Fibroblast of mammary gland (primary cell): Measurements from ENCODE around the gene MUC15.
"Not testable (repeated sequence)": the region's sequence is repeated elsewhere in the genome, so short reads cannot be mapped to it uniquely, and the experiment has no call there.

ENCODE experiments used
- DNase-seq: peaks from one replicate; pipeline ENCODE4 v3.0.0-alpha.2; 2010; ENCODE audit warnings: low read depth
- H3K4me3 ChIP-seq: 2 replicates; pipeline ENCODE4 v1.5.1; 2011; ENCODE audit warnings: low read depth, mild to moderate bottlenecking, low read length, moderate library complexity; ENCODE audit not compliant: control insufficient read depth
- TF ChIP-seq, protein P1 (sequence below): conservative IDR thresholded peaks from 2 replicates; pipeline ENCODE4 v1.5.1; 2011; ENCODE audit warnings: low read depth, low read length, inconsistent platforms; ENCODE audit not compliant: control insufficient read depth, insufficient read depth

MUC15 gene

DNA sequence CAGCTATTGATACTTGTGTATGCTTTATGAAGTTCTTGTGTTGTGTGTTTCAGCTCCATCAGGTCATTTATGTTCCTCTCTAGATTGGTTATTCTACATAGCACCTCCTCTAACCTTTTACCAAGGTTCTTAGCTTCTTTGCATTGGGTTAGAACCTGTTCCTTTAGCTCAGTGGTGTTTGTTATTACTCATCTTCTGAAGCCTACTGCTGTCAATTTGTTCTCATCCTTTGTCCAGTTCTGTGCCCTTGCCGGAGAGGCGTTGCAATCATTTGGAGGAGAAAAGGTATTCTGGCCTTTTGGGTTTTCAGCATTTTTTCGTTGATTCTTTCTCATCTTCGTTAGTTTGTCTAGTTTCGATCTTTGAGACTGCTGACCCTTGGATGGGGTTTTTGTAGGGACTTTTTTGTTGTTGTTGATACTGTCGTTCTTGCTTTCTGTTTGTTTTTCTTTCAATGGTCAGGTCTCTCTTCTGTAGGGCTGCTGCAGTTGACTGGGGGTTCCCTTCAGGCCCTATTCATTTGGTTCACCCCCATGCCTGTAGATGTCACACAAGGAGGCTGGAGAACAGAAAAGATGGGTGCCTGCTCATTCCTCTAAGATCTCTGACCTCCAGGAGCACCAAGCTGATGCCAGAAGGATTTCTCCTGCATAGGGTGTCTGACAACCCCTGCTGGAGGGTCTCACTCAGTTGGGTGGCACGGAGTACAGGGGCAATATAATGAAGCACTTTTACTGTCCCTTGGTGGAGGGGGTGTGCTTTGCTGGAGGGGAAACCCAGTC, 35.9 kb upstream of the MUC15 start:
- no peak for DNase-seq
- TF ChIP-seq, protein P1, sequence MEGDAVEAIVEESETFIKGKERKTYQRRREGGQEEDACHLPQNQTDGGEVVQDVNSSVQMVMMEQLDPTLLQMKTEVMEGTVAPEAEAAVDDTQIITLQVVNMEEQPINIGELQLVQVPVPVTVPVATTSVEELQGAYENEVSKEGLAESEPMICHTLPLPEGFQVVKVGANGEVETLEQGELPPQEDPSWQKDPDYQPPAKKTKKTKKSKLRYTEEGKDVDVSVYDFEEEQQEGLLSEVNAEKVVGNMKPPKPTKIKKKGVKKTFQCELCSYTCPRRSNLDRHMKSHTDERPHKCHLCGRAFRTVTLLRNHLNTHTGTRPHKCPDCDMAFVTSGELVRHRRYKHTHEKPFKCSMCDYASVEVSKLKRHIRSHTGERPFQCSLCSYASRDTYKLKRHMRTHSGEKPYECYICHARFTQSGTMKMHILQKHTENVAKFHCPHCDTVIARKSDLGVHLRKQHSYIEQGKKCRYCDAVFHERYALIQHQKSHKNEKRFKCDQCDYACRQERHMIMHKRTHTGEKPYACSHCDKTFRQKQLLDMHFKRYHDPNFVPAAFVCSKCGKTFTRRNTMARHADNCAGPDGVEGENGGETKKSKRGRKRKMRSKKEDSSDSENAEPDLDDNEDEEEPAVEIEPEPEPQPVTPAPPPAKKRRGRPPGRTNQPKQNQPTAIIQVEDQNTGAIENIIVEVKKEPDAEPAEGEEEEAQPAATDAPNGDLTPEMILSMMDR = no peak
- no peak overlapping the region for H3K4me3 ChIP-seq

DNA sequence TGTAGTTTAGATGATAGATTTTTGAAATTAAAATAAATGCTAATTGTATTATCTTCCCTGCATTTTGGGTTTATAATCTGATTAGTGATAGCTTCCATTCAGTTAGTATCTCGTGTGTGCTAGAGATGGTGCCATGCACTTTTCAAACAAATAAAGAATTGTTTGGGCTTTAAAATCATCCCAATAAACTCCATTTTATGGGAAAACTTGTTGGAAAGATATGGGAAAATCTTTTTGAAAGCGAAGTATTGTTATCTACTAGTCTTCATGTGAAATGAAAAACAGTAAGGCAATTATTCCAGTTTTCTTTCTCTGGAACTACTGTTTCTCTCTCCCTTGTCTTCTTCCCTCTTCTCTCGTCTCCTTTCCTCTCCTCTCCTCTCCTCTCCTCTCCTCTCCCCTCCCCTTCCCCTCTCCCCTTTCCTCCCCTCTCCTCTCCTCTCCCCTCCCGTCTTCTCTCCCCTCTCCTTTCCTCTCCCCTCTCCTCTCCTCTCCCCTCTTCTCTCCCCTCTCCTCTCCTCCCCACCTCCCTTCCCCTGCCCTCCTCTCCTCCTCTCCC, 27.9 kb upstream of the MUC15 start:
- no peak overlapping the region for H3K4me3 ChIP-seq
- no peak for DNase-seq
- TF ChIP-seq, protein P1 = no peak

DNA sequence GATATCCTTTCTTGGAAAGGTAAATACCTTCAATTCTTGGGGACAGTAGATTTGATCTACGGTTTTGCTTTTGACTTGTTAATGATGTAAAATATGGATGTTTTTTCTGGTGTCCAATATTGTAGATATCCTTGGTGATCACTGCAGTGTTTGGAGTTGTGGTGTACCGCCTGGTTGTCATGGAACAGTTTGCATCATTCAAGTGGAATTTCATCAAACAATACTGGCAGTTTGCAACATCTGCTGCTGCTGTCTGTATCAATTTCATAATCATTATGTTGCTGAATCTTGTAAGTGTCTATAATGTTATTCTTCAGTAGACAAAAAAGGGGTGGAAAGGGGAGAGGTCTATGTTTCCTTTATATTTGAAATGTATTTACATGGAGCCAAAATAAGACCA, 27.4 kb upstream of the MUC15 start:
- peak; percentile 90 for DNase-seq
- TF ChIP-seq, protein P1 = no peak
- H3K4me3 ChIP-seq = no peak overlapping the region

DNA sequence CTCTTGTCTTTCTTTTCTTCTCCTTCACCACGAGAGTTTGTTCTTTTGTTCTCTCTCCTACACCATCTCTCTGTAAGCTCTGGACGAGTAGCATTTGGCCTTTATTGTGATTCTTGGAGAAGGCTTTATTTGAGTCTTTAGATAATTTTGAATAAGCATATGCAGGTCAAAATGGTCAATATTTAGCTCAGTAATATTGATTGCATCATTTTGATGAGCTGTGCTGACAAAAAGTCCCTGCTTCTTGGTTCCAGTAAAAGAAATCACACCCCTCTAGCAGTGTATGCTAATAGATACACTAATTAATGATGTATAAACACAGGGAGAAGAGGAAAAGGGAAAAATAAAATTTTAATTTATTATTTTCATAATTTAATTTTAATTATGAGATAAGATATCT, 25.8 kb upstream of the MUC15 start:
- no peak for DNase-seq
- H3K4me3 ChIP-seq = no peak overlapping the region
- TF ChIP-seq, protein P1 = no peak

DNA sequence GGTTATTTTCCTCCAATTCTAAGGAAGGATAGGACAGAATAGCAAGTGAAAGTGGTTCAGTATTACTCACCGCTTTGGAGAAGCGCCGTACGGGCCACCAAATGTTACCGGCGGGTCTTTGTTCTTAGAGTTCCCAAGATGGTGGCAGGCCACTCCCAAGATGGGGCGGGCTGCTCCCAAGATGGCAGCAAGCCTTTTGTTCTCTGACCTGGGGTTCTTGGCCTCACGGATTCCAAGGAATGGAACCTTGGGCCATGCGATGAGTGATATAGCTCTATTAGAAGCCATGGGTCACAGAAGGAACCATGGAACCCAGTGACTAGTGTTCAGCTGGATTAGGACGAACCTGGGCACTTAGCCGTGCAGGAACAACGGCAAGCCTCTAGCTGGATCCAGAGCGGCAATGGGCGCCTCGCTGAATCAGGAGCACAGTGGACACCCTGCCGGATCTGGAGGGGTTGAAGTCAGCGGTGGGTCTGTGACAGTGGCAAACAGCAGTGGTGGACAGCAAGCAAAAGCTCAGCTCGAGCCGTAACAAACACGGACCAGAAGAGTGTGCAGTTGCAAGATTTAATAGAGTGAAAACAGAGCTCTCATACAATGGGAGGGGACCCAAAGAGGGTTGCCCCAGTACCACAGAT, 25.1 kb upstream of the MUC15 start:
- not testable (repeated sequence) for H3K4me3 ChIP-seq, DNase-seq

DNA sequence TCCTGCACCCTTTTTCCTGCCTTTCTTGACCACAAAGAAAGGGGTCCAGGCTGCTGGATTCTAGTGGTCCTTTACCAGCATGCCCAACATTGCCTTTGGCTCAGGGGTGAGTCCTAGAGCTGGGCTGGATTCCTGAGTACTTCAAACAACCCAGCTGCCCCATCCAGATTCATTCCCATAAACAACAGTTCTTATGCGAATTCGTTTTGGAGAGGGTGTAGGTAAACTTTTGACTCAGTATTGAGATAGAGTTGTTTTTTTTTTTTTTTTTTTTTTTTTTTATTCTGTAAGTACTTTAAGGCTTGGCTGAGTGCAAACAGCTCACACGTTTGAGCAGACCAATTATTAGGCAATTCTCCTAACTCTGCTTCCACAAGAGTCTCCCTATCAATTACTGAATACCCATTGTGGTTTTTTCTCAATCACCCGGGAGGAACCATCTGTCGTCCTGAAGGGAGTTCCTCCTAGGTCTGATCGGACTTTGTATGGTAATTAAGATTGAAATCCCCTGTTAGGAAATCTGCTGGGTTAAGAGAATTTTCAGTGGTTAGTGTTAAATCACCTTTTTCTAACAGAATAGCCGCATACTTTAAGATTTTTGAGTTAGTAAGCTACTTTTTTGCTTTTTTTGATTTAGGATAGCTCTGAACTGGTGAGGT, 23.3 kb upstream of the MUC15 start:
- not testable (repeated sequence) for DNase-seq

DNA sequence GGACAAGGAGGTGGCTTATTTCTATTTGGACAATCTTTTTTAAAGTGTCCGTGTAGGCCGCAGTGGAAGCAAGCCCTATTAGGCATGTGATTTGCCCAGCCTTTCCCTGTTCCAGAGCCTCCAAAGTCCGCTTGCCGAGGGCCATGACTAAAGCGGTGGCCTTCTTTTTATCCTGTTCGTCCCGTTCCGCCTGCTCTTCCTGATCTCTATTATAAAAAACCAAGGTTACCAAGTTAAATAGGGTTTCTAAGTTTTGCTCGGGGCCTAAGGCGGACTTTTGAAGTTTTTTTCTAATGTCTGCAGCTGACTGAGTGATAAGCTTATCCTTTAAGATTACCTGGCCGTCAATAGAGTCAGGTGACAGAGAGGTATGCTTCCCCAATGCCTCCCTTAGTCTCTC, 21.6 kb upstream of the MUC15 start:
- TF ChIP-seq, protein P1 = no peak
- H3K4me3 ChIP-seq = no peak overlapping the region
- DNase-seq = no peak

More for the DNA sequence above, 23.3 kb upstream of the MUC15 start:
- not testable (repeated sequence) for H3K4me3 ChIP-seq
